ENCODE measurements around the gene C12orf75.
A peak's percentile ranks its signal among the peaks of the same experiment; 100 is the strongest.

The C12orf75 gene

DNA sequence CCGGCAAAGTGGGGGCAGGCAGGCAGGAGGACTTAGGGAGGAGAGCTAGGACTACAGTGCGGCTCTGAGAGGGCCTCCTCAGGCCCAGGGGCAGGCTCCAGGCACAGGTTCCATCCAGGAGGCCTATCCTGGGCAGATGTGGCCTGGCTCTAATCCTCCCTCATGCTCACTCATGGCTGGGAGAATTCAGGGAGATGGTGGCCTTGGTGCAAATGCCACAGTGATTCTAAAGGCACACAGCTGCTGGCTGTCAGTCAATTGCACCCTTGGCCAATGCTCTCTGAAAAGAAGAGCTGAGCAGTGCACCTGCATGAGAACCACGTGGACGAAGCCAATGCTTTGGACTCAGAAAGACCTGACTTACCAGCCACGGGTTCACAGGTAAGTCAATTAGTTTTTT, 89.6 kb downstream of the C12orf75 start:
- no peak for DNase-seq

DNA sequence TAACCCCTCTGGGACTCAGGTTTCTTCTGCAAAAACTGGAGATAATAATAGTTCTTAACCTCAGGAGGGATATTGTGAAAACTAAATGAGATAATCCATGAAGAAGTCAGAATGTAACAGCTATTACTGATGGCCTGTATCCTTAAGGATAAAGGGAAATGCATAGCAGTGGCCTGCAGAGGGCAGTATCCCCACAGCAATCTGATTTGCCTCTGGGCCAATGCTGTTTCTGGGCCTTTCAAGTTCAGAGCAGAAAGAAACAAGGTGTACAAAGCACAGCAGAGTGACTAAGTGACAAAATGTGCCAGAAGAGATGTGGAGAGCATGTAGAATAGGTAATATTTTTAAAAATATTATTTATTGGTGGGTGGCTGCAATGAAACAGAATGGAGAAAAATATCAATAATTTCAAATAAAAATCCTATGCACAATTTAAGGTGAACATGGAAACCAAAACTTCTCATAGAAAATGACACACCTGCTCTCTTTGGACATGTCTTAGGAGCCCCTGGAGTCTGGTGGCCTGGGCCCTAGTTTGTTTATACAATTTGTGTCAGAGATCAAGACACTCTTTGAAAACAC, 90.3 kb downstream of the C12orf75 start:
- DNase-seq = peak; percentile 58

Measured in hematopoietic multipotent progenitor cell treated with erythropoietin and hydrocortisone succinate and interleukin-3 and kit ligand, for 8 days (in vitro differentiated cells).